Duodenal mucosa (tissue), 2 donors: ENCODE results near the gene TBC1D10B.
"Not testable (repeated sequence)": the region's sequence is repeated elsewhere in the genome, so short reads cannot be mapped to it uniquely, and the experiment has no call there.

Experiments used
- H3K27ac ChIP-seq: one replicate; pipeline ENCODE4 v1.7.0; 2013; ENCODE audit warnings: low read depth, low read length
- H3K27me3 ChIP-seq, 2 donors: one replicate each; pipeline ENCODE4 v1.7.0; 2013; ENCODE audit warnings: low read length in 2 of 2, control low read depth in 1 of 2; ENCODE audit not compliant: insufficient read depth in 2 of 2, control insufficient read depth in 1 of 2
- H3K36me3 ChIP-seq, 2 donors: one replicate each; pipeline ENCODE4 v1.7.0; 2013; ENCODE audit warnings: low read length in 2 of 2, control low read depth in 1 of 2; ENCODE audit not compliant: insufficient read depth in 2 of 2, control insufficient read depth in 1 of 2
- H3K4me1 ChIP-seq, 2 donors: one replicate each; pipeline ENCODE4 v1.7.0; 2013; ENCODE audit warnings: low read length in 2 of 2, control low read depth in 1 of 2; ENCODE audit not compliant: insufficient read depth in 2 of 2, control insufficient read depth in 1 of 2
- H3K4me3 ChIP-seq, 2 donors: one replicate each; pipeline ENCODE4 v1.7.0; 2013; ENCODE audit warnings: low read length in 2 of 2, low read depth in 1 of 2
- H3K9ac ChIP-seq, 2 donors: one replicate each; pipeline ENCODE4 v1.7.0; 2013; ENCODE audit warnings: low read length in 2 of 2, low read depth in 1 of 2
- H3K9me3 ChIP-seq, 2 donors: one replicate each; pipeline ENCODE4 v1.7.0; 2013; ENCODE audit warnings: low read length in 2 of 2, control low read depth in 1 of 2; ENCODE audit not compliant: control insufficient read depth in 1 of 2

TBC1D10B gene

DNA sequence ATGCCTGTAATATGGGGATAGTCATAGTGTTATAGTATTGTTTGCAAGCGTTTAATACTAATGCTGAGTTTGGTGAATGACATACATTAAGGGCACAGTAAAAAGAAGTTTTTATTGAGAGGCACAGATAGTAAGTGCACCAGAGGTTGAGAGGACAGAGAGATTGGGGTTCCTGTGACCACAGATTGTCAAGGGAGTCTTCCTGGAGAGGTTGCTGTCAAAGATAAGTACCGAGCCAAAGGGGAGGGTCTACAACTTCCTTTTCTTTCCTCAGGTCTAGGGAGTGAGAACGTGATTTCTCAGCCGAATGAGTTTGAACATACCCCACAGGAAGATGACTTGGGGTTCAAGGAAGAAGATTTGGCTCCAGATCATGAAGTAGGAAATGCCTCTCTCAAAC, 26.8 kb upstream of the TBC1D10B start:
- Histone ChIP-seq H3K9ac (no peak overlapping the region), H3K9me3 (no peaks in the 10 kb centered on the region), H3K27ac (no peak overlapping the region)

DNA sequence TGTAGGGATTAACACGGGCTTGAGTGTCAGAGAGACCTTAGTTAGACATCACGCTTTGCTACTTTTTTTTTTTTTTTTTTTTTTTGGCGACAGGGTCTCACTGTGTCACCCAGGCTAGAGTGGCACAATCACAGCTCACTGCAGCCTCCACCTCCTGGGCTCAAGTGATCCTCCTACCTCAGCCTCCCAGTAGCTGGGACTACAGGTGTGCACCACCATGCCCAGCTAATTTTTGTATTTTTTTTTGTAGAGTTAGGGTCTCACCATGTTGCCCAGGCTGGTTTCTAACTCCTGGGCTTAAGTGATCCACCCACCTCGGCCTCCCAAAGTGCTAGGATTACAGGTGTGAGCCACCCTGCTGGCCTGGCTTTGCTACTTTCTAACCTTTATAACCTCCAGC, 26.3 kb upstream of the TBC1D10B start:
- not testable (repeated sequence) for H3K27me3 ChIP-seq, H3K27ac ChIP-seq, H3K9me3 ChIP-seq, H3K9ac ChIP-seq
- Histone ChIP-seq H3K4me1 (peaks cover 9 to 38% of the 10 kb centered on the region in 2 donors), H3K36me3 (peaks cover 0 to 13% of the 10 kb centered on the region in 2 donors), H3K4me3 (peak overlapping the region in 1 of 2 donors; percentile 79)

More for the DNA sequence above, 26.8 kb upstream of the TBC1D10B start:
- H3K4me1 ChIP-seq: peaks cover 9 to 38% of the 10 kb centered on the region in 2 donors
- peaks cover 0 to 13% of the 10 kb centered on the region in 2 donors for H3K36me3 ChIP-seq
- H3K27me3 ChIP-seq: no peaks in the 10 kb centered on the region
- H3K4me3 ChIP-seq: no peak overlapping the region

DNA sequence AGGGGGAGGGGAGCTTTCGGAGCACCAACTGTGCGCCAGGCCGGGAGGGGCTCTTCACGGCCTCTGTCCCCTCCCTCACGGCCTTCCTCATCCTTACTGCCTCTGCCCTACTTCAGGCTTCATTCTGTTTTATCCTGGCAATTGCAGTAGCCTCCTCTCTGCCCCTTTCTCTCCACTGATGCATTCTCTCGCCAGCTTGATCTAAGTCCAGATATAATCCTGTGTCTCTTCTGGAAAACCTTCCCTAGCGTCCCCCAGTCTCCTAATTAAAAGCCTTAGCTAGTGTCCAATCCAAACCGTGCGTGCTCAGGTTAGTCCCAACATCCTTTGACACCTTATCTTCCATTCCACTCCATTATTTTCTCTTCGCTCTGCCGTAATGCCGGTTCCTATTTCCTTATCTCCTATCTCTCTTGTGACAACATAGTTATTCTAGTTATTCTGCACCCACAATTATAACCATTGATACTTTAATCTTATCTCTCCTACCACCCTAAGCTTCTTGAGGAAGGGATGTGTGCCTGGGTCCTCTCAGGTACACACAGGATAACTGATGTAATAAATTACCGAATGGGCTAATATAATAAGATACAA, 25.8 kb upstream of the TBC1D10B start:
- peaks cover 9 to 38% of the 10 kb centered on the region in 2 donors for H3K4me1 ChIP-seq
- H3K9ac ChIP-seq: peak overlapping the region; percentile 68 to 73
- H3K36me3 ChIP-seq: peaks cover 0 to 13% of the 10 kb centered on the region in 2 donors
- H3K4me3 ChIP-seq: peak overlapping the region; percentile 78 to 79
- H3K27ac ChIP-seq: no peak overlapping the region
- no peaks in the 10 kb centered on the region for H3K27me3 ChIP-seq
- no peaks in the 10 kb centered on the region for H3K9me3 ChIP-seq

DNA sequence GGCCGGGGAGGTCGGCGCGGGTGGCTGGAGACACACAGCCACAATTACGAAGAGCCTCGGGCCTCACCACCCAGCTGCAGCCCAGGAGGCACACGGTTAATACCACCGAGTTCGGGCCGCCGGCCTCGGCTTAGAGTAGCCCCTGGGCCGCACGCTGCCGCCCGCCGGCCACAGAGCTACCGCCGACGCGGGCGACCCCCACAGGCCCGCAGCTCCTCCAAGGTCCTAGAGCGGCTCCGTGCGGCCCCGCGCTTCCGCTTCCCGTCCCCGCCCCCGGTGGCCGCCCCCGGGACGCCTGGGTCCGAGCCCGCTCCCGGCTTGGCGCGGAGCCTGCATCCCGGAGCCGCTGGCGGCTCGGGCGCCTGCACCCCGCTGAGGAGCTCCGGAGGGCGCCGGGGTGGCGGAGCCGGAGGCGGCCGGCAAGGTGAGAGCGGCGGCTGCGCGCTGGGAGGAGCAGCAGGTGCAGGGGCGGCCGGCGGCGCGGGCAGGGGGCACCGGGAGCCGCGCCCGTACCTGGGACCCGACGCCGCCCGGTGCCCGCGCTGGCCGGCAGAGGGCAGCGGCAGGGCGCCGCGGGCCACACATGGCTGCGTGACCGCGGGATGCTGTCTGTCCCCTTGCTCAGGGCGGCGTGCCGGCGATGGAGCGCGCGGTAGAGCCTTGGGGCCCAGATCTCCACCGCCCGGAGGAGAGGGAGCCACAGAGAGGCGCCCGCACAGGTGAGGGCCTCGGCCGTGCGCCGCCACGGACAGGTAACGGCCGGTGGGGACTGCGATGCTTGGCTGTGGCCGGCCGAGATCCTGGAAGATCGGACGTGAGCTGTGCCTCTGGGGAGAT, 25.1 kb upstream of the TBC1D10B start, which contains the start of gene ZNF48:
TSS of gene ZNF48 (plus strand) at position 266 of the 837 bp plus-strand sequence. CDS start at position 641, 375 bp downstream.
- H3K4me1 ChIP-seq: peaks cover 9 to 38% of the 10 kb centered on the region in 2 donors
- H3K9me3 ChIP-seq: no peaks in the 10 kb centered on the region
- H3K9ac ChIP-seq: peak within 1 kb of the TSS; percentile 68 to 73
- peaks cover 0 to 13% of the 10 kb centered on the region in 2 donors for H3K36me3 ChIP-seq
- peak within 1 kb of the TSS; percentile 63 for H3K27ac ChIP-seq
- peak within 1 kb of the TSS; percentile 78 to 79 for H3K4me3 ChIP-seq
- H3K27me3 ChIP-seq: no peaks in the 10 kb centered on the region

DNA sequence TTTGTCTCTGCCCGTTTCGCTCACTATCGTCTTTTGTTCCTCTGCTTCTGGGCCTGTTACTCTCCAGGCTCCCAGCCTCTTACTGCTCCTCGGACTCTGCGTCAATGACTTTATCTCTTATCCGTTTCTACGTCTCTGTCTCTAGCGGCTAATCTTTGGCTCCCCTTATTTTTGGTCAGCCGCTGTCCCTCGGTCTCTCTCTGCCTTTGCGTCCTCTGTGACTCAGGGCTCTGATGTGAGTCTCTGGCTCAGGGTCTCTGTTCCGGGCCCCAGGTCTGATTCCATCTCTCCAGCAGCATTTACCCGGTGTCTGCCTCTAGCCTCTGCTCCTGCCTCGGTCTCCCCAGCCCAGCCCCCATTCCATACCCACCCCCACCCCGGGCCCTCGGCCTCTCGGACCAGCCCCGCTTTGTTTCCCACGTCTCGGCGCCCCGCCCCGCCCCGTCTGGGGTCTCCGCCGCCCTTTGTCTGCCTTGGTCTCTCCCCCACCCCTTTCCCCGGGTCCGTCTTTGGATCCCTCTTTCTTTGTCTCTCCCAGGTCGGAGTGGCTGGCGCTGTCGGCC, 24.4 kb upstream of the TBC1D10B start:
- Histone ChIP-seq H3K4me3 (peak overlapping the region; percentile 78 to 79), H3K4me1 (peaks cover 9 to 33% of the 10 kb centered on the region in 2 donors), H3K27ac (peak overlapping the region; percentile 63), H3K27me3 (no peaks in the 10 kb centered on the region), H3K9ac (peak overlapping the region; percentile 33 to 54), H3K36me3 (peaks cover 0 to 13% of the 10 kb centered on the region in 2 donors), H3K9me3 (no peaks in the 10 kb centered on the region)

DNA sequence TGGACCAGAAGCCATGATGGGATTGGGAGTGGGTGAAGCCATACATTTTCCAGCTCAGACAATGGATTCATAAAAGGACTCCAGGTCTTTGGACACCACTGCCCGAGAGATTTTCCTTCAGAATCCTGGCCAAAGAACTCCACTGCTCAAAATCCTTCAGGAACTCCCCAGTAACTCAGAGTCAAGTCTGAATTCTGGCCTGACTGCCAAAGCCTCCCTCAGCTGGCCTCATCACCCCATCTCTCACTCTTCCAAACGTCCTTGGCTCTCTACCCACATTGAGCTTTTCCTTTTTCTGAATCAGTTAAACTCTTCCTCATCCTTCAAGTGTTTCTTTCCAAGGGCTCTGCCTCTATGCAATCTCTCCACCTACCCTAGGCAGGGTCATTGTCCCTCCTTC, 13.2 kb upstream of the TBC1D10B start:
- no peaks in the 10 kb centered on the region for H3K27me3 ChIP-seq
- H3K9me3 ChIP-seq: no peaks in the 10 kb centered on the region
- H3K9ac ChIP-seq: no peak overlapping the region
- H3K36me3 ChIP-seq: no peaks in the 10 kb centered on the region
- peaks cover 21 to 22% of the 10 kb centered on the region in 2 donors for H3K4me1 ChIP-seq
- H3K4me3 ChIP-seq: no peak overlapping the region
- H3K27ac ChIP-seq: no peak overlapping the region

DNA sequence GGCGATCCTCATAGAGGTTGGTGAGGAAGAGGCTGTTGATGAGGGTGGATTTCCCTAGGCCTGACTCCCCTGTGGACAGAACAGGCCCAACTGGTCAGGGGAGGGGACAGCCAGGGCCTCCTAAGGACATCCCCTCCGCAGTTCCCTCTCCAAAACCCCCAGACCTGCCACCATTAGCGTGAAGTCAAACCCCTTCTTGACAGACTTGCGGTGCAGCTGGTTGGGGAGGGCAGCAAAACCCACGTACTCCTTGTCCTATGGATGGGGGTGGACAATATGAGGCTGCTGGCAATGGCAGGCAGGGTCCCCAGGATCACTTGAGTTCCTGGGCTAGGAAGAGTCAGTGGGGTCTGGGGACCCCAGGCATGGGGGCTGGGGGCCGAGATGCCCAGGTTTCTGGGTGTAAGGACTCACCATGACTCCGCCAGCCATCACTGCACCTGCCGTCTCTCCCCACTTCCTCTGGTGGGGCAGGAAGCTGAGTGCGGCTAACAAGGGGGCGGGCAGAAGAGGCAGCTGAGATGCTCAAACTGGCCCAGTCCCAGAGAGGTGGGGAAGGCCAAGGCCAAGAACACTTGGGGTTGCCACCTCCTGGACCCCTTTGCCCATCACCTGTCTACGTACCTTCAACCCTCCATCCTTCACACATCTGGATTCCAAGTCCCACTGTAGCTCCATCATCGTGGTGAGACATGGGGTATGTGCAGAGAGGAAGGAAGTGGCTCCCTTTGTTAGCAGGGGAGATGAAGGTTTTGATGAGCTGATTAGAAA, 12.0 kb upstream of the TBC1D10B start, which contains the start of gene SEPTIN1:
TSS of gene SEPTIN1 (minus strand) at position 451 of the 771 bp plus-strand sequence. CDS start at position 432, 19 bp downstream.
- Histone ChIP-seq H3K36me3 (no peaks in the 10 kb centered on the region), H3K4me3 (peak within 1 kb of the TSS; percentile 50 to 66), H3K9ac (peak within 1 kb of the TSS; percentile 47 to 48), H3K27me3 (no peaks in the 10 kb centered on the region), H3K27ac (peak within 1 kb of the TSS; percentile 62), H3K4me1 (peaks cover 23 to 24% of the 10 kb centered on the region in 2 donors), H3K9me3 (no peaks in the 10 kb centered on the region)

DNA sequence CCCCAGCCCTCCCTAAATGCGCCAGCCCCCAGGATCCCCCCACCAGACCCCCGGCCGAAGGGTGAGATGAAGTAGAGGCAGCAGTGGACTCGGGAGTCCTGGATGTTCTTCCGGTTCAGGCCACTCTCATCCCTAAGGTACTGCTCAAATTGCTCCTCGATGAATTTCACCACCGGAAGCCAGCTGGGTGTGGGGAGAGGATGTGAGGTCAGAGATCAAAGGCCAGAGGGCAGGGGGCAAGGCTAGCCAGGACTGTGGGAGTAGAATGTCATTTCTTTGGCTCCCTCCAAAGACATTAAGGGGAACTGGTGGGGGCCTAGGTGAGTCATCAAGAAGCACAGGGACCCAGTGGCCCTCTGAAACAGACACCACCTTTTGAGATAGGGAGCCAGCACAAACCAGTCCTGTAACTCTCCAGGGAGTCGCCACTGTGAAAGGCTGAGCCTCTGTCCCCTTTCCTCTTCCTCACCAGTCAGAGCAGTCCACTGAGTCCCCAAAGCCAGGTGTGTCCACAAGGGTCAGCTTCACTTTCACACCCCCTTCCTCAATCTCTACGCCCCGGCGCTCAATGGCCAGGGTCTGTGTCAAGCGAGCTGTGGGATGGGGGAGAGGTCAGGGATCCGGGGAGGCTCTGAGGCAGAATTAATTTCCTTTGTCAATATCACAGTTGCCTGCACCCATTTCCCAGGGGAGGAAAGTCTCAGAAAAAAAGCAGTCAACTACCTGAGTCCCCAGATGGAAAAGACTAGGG, 11.2 kb upstream of the TBC1D10B start:
- Histone ChIP-seq H3K4me1 (peaks cover 26 to 29% of the 10 kb centered on the region in 2 donors), H3K27me3 (no peaks in the 10 kb centered on the region), H3K4me3 (peak overlapping the region; percentile 50 to 66), H3K9ac (peak overlapping the region; percentile 47 to 48), H3K36me3 (no peaks in the 10 kb centered on the region), H3K9me3 (no peaks in the 10 kb centered on the region), H3K27ac (peak overlapping the region; percentile 62)

DNA sequence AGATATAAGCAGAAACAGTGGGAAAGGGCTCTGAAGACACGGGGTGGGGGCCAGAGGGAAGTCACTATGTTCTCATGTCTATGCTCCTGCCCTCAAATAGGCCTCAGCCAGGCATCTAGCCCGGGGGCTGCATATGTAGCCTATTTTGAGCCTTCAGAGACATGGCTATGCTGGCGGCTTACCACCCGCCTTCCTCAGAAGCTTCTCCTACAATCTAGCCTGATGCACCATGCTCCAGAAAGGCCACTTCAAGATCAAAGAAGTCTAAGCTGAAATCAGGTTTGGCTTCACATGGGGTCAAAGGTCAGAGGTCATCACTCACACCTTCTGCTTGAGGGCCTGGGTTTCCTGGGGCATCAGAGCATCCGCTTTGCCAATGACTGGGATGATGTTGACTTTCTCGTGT, 10.5 kb upstream of the TBC1D10B start:
- Histone ChIP-seq H3K36me3 (no peaks in the 10 kb centered on the region), H3K9ac (no peak overlapping the region), H3K27ac (no peak overlapping the region), H3K27me3 (no peaks in the 10 kb centered on the region), H3K4me1 (peaks cover 26 to 29% of the 10 kb centered on the region in 2 donors), H3K4me3 (no peak overlapping the region), H3K9me3 (no peaks in the 10 kb centered on the region)
